Measurements from ENCODE around the gene DNMT1.

DNMT1 gene

GRCh38 chr19:10118960-10119359 is 75.8 kb downstream of the DNMT1 start:
- TF ChIP-seq GATA2 (IDR thresholded peaks at IDR 0.05; ENCODE audit: low read depth, low read length), result no peak
- no peak for TF ChIP-seq GATA3 (IDR thresholded peaks at IDR 0.05; ENCODE audit: low read depth, low read length)

- TF ChIP-seq GATA3 (IDR thresholded peaks at IDR 0.05; ENCODE audit: low read depth, low read length) (no peak), GATA2 (IDR thresholded peaks at IDR 0.05; ENCODE audit: low read depth, low read length) (no peak)
These were observed 77.7 kb downstream of the DNMT1 start for GRCh38 chr19:10116866-10117616.

DNA sequence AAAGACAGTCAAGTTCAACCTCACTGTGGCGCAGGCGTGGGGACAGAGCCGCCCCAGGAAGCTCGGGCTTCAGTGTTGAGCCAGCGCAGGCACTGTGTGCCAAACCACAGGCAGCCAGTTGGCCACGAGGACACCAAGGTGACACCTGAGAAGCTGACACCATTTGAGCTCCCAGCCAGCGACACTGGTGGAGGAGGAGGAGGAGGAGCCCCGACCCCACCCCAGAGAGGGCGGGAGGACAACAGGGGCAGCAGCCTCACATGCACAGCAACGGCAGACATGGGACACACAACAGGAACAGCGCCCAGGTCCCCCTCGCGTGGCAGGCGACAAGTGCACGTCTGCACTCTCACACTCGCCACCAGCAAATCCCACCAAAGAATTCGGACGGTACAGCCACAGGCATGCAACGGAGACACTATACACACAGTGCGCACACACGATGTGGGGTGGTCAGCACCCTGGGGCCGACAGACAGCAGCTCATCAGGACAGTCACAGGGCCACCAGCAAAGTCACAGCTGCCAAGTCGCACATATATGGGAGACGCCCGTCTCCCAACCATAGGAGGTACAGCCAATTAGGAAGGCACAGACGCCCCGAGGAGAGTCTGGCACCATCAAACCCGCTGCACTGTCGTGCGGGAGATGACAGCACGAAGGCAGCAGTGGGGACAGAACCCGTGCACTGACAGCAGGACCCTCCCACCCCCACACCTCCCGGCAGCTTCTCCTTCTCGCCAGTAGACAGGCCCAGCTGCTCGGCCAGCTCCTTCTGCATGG is 78.5 kb downstream of the DNMT1 start:
- no peak for TF ChIP-seq GATA2 (IDR thresholded peaks at IDR 0.05; ENCODE audit: low read depth, low read length)

GRCh38 chr19:10115392-10116084 is 79.2 kb downstream of the DNMT1 start:
- TF ChIP-seq GATA2 (IDR thresholded peaks at IDR 0.05; ENCODE audit: low read depth, low read length) (no peak), GATA3 (IDR thresholded peaks at IDR 0.05; ENCODE audit: low read depth, low read length) (no peak)

GRCh38 chr19:10114651-10115391 is 79.9 kb downstream of the DNMT1 start:
- TF ChIP-seq GATA2 (IDR thresholded peaks at IDR 0.05; ENCODE audit: low read depth, low read length), result no peak
- TF ChIP-seq GATA3 (IDR thresholded peaks at IDR 0.05; ENCODE audit: low read depth, low read length), result no peak

DNA sequence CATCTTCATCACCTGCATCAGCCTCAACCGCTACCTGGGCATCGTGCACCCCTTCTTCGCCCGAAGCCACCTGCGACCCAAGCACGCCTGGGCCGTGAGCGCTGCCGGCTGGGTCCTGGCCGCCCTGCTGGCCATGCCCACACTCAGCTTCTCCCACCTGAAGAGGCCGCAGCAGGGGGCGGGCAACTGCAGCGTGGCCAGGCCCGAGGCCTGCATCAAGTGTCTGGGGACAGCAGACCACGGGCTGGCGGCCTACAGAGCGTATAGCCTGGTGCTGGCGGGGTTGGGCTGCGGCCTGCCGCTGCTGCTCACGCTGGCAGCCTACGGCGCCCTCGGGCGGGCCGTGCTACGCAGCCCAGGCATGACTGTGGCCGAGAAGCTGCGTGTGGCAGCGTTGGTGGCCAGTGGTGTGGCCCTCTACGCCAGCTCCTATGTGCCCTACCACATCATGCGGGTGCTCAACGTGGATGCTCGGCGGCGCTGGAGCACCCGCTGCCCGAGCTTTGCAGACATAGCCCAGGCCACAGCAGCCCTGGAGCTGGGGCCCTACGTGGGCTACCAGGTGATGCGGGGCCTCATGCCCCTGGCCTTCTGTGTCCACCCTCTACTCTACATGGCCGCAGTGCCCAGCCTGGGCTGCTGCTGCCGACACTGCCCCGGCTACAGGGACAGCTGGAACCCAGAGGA is 80.6 kb downstream of the DNMT1 start:
- TF ChIP-seq GATA3 (IDR thresholded peaks at IDR 0.05; ENCODE audit: low read depth, low read length) (no peak), GATA2 (IDR thresholded peaks at IDR 0.05; ENCODE audit: low read depth, low read length) (no peak)

DNA sequence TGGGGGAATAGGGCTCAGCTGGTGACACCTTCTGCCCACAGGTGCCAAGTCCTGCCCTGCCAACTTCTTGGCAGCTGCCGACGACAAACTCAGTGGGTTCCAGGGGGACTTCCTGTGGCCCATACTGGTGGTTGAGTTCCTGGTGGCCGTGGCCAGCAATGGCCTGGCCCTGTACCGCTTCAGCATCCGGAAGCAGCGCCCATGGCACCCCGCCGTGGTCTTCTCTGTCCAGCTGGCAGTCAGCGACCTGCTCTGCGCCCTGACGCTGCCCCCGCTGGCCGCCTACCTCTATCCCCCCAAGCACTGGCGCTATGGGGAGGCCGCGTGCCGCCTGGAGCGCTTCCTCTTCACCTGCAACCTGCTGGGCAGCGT is 81.2 kb downstream of the DNMT1 start:
- TF ChIP-seq GATA3 (IDR thresholded peaks at IDR 0.05; ENCODE audit: low read depth, low read length) (no peak), GATA2 (IDR thresholded peaks at IDR 0.05; ENCODE audit: low read depth, low read length) (no peak)

- TF ChIP-seq GATA3 (IDR thresholded peaks at IDR 0.05; ENCODE audit: low read depth, low read length) (no peak), GATA2 (IDR thresholded peaks at IDR 0.05; ENCODE audit: low read depth, low read length) (no peak)
These were observed 81.7 kb downstream of the DNMT1 start for GRCh38 chr19:10112895-10113591.

GRCh38 chr19:10112037-10112761 is 82.6 kb downstream of the DNMT1 start:
- TF ChIP-seq GATA2 (IDR thresholded peaks at IDR 0.05; ENCODE audit: low read depth, low read length) (no peak), GATA3 (IDR thresholded peaks at IDR 0.05; ENCODE audit: low read depth, low read length) (no peak)

GRCh38 chr19:10111405-10111811 is 83.3 kb downstream of the DNMT1 start, which contains the start of gene P2RY11:
Gene P2RY11 (plus strand): TSS chr19:10111693. CDS start chr19:10111722, 29 bp downstream.
- TF ChIP-seq GATA3 (IDR thresholded peaks at IDR 0.05; ENCODE audit: low read depth, low read length), result no peak
- no peak for TF ChIP-seq GATA2 (IDR thresholded peaks at IDR 0.05; ENCODE audit: low read depth, low read length)

DNA sequence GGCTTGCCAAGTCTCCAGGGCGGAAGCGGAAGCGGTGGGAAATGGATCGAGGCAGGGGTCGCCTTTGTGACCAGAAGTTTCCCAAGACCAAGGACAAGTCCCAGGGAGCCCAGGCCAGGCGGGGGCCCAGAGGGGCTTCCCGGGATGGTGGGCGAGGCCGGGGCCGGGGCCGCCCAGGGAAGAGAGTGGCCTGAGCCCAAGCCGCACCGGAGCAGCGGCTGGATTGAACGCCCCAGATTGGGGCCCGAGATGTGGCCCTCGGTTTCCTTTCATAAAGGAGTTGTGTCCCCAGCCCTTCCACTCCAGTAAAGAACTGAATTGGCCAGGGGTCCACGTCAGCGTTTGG is 83.8 kb downstream of the DNMT1 start:
- no peak for TF ChIP-seq GATA2 (IDR thresholded peaks at IDR 0.05; ENCODE audit: low read depth, low read length)
- TF ChIP-seq GATA3 (IDR thresholded peaks at IDR 0.05; ENCODE audit: low read depth, low read length), result no peak
